WERI-Rb-1 (cell line): ENCODE data around the gene PTPN1.

ENCODE experiments used
- DNase-seq: peaks from one replicate; pipeline ENCODE4 v3.0.0-alpha.2; 2020
- H3K27ac ChIP-seq: fragments of 250-450 bp; sonication (Bioruptor Pico); 2 replicates; pipeline ENCODE4 v1.5.1; 2020; ENCODE audit warnings: mild to moderate bottlenecking, moderate library complexity
- H3K27me3 ChIP-seq: fragments of 250-450 bp; sonication (Bioruptor Pico); 2 replicates; pipeline ENCODE4 v1.5.1; 2021; ENCODE audit warnings: mild to moderate bottlenecking, low read depth, moderate library complexity; ENCODE audit not compliant: insufficient read depth, severe bottlenecking
- H3K36me3 ChIP-seq: fragments of 250-450 bp; sonication (Bioruptor Pico); 2 replicates; pipeline ENCODE4 v1.5.1; 2020; ENCODE audit warnings: mild to moderate bottlenecking, moderate library complexity
- H3K4me3 ChIP-seq: 2 replicates; pipeline ENCODE4 v1.5.1; 2011; ENCODE audit warnings: low read depth, mild to moderate bottlenecking, control low read depth, low read length
- H3K9me3 ChIP-seq: fragments of 250-450 bp; sonication (Bioruptor Pico); 2 replicates; pipeline ENCODE4 v1.5.1; 2021; ENCODE audit warnings: mild to moderate bottlenecking, moderate library complexity; ENCODE audit not compliant: severe bottlenecking
- CTCF ChIP-seq: IDR thresholded peaks from 2 replicates; pipeline ENCODE4 v1.5.1; 2011; ENCODE audit warnings: low read depth, mild to moderate bottlenecking, control low read depth, inconsistent platforms, low read length

Gene PTPN1

GRCh38 chr20:50609438-50609989 lies 99.3 kb downstream of the PTPN1 start:
- TF ChIP-seq CTCF, result no peak
- no peak overlapping the region for H3K4me3 ChIP-seq
- H3K27ac ChIP-seq, result no peak overlapping the region
- no peaks in the 10 kb centered on the region for H3K9me3 ChIP-seq
- H3K36me3 ChIP-seq, result no peaks in the 10 kb centered on the region
- H3K27me3 ChIP-seq, result no peaks in the 10 kb centered on the region
- no peak for DNase-seq

GRCh38 chr20:50610212-50610718 lies 100.1 kb downstream of the PTPN1 start:
- Histone ChIP-seq H3K27ac (no peak overlapping the region), H3K9me3 (no peaks in the 10 kb centered on the region), H3K27me3 (no peaks in the 10 kb centered on the region), H3K4me3 (no peak overlapping the region), H3K36me3 (no peaks in the 10 kb centered on the region)
- no peak for DNase-seq
- no peak for TF ChIP-seq CTCF

GRCh38 chr20:50611128-50611810 lies 101.1 kb downstream of the PTPN1 start:
- H3K9me3 ChIP-seq, result no peaks in the 10 kb centered on the region
- H3K4me3 ChIP-seq, result no peak overlapping the region
- TF ChIP-seq CTCF, result no peak
- DNase-seq, result no peak
- no peaks in the 10 kb centered on the region for H3K36me3 ChIP-seq
- no peaks in the 10 kb centered on the region for H3K27me3 ChIP-seq
- H3K27ac ChIP-seq, result no peak overlapping the region

- Histone ChIP-seq H3K4me3 (no peak overlapping the region), H3K36me3 (no peaks in the 10 kb centered on the region), H3K27ac (no peak overlapping the region), H3K27me3 (no peaks in the 10 kb centered on the region), H3K9me3 (no peaks in the 10 kb centered on the region)
- DNase-seq, result no peak
- no peak for TF ChIP-seq CTCF
These were observed 103.4 kb downstream of the PTPN1 start for GRCh38 chr20:50613438-50614169.

- Histone ChIP-seq H3K4me3 (no peak overlapping the region), H3K9me3 (no peaks in the 10 kb centered on the region), H3K27me3 (no peaks in the 10 kb centered on the region), H3K36me3 (no peaks in the 10 kb centered on the region), H3K27ac (no peak overlapping the region)
- DNase-seq, result no peak
- TF ChIP-seq CTCF, result no peak
These were observed 105.2 kb downstream of the PTPN1 start for GRCh38 chr20:50615407-50615806.
